ENCODE results near the gene ZNF222. TPM values are rescaled to one million over a fixed set of nuclear protein-coding genes. Genes with fewer than 3 reads are reported as not detected.

The ZNF222 gene
- polyA plus RNA-seq, 1 donor (not counting 4 experiments of a cell fraction or from before 2014, with no cell fraction given), result 2.7 TPM

DNA sequence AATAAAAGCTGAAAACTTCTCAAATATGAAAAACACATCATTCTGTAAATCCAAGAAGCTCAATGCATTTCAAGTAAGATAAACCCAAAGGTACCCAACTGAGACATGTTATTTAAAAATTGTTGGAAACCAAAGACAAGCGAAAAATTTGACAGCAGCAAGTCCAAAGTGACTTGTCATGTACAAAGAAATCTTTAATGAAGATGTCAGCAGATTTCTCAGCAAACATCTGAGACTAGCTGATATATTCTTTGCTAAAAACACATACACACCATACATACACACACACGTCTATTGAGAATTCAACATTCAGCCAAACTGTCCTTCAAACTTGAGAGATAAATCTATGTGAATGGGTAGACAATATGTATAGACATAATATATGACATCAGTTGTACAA, 5.7 kb upstream of the ZNF222 start:
- Histone ChIP-seq H2AFZ (ENCODE audit: control insufficient read depth, low read length) (no peak overlapping the region), H3K9me1 (ENCODE audit: control insufficient read depth, extremely low read depth, insufficient read depth, low read length) (no peaks in the 10 kb centered on the region), H3K4me3 (ENCODE audit: control insufficient read depth in 2 of 3, extremely low read depth in 1 of 3, insufficient read depth in 2 of 3, low read depth in 1 of 3, low read length in 3 of 3) (no peak overlapping the region), H3K4me1 (ENCODE audit: control insufficient read depth, extremely low read depth, insufficient read depth, low read length) (no peaks in the 10 kb centered on the region), H3K27ac (ENCODE audit: control insufficient read depth, insufficient read depth, low read length) (no peak overlapping the region), H3K79me2 (ENCODE audit: control insufficient read depth, insufficient read depth, low read length) (no peaks in the 10 kb centered on the region), H3K9ac (ENCODE audit: control insufficient read depth, extremely low read depth, insufficient read depth, low read length) (no peak overlapping the region), H3K36me3 (ENCODE audit: control insufficient read depth in 2 of 2, extremely low read depth in 1 of 2, insufficient read depth in 2 of 2, low read length in 2 of 2) (no peaks in the 10 kb centered on the region), H3K27me3 (ENCODE audit: control insufficient read depth, extremely low read depth, insufficient read depth, low read length) (no peaks in the 10 kb centered on the region), H3K9me3 (ENCODE audit: control insufficient read depth, low read depth, low read length) (no peaks in the 10 kb centered on the region), H4K20me1 (ENCODE audit: control insufficient read depth, extremely low read depth, insufficient read depth, low read length) (no peaks in the 10 kb centered on the region), H3K4me2 (ENCODE audit: control insufficient read depth, extremely low read depth, insufficient read depth, low read depth, low read length) (no peak overlapping the region)
- DNase-seq (ENCODE audit: low read depth, low spot score) (no peak), FAIRE-seq (no peak)
- dilution Hi-C loops (cut with MboI; ENCODE audit: extremely low pct_ligation_motif_present, low sequenced_read_pairs), result no loop called here
- no peak for TF ChIP-seq EZH2 (IDR thresholded peaks at IDR 0.05; ENCODE audit: low read length)
- TF ChIP-seq, protein P1, sequence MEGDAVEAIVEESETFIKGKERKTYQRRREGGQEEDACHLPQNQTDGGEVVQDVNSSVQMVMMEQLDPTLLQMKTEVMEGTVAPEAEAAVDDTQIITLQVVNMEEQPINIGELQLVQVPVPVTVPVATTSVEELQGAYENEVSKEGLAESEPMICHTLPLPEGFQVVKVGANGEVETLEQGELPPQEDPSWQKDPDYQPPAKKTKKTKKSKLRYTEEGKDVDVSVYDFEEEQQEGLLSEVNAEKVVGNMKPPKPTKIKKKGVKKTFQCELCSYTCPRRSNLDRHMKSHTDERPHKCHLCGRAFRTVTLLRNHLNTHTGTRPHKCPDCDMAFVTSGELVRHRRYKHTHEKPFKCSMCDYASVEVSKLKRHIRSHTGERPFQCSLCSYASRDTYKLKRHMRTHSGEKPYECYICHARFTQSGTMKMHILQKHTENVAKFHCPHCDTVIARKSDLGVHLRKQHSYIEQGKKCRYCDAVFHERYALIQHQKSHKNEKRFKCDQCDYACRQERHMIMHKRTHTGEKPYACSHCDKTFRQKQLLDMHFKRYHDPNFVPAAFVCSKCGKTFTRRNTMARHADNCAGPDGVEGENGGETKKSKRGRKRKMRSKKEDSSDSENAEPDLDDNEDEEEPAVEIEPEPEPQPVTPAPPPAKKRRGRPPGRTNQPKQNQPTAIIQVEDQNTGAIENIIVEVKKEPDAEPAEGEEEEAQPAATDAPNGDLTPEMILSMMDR (optimal IDR thresholded peaks at IDR 0.05 in 1 of 3, IDR thresholded peaks at IDR 0.05 in 1 of 3, conservative IDR thresholded peaks at IDR 0.05 in 1 of 3; ENCODE audit: extremely low read depth in 1 of 3, insufficient read depth in 2 of 3, low read length in 3 of 3), result no peak

DNA sequence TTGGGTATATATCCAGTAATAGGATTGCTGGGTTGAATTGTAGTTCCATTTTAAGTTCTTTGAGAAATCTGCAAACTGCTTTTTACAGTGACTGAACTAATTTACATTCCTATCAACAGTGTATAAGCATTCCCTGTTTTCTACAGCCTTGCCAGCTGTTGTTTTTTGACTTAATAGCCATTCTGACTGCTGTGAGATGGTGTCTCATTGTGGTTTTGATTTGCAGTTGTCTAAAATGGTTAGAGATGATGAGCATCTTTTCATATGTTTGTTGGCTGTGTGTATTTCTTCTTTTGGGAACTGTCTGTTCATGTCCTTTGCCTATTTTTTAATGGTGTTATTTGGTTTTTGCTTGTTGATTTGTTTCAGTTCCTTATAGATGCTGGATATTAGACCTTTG, 4.0 kb upstream of the ZNF222 start:
- no peaks in the 10 kb centered on the region for H4K20me1 ChIP-seq (ENCODE audit: control insufficient read depth, extremely low read depth, insufficient read depth, low read length)

More for the DNA sequence above, 4.0 kb upstream of the ZNF222 start:
- TF ChIP-seq EZH2 (IDR thresholded peaks at IDR 0.05; ENCODE audit: low read length), result no peak
- TF ChIP-seq, protein P1 (optimal IDR thresholded peaks at IDR 0.05 in 1 of 3, IDR thresholded peaks at IDR 0.05 in 1 of 3, conservative IDR thresholded peaks at IDR 0.05 in 1 of 3; ENCODE audit: extremely low read depth in 1 of 3, insufficient read depth in 2 of 3, low read length in 3 of 3), result no peak
- H3K9me3 ChIP-seq (ENCODE audit: control insufficient read depth, low read depth, low read length), result no peaks in the 10 kb centered on the region
- no peaks in the 10 kb centered on the region for H3K27me3 ChIP-seq (ENCODE audit: control insufficient read depth, extremely low read depth, insufficient read depth, low read length)
- H3K9ac ChIP-seq (ENCODE audit: control insufficient read depth, extremely low read depth, insufficient read depth, low read length), result no peak overlapping the region
- FAIRE-seq (no peak), DNase-seq (ENCODE audit: low read depth, low spot score) (no peak)
- no peaks in the 10 kb centered on the region for H3K79me2 ChIP-seq (ENCODE audit: control insufficient read depth, insufficient read depth, low read length)
- H3K4me3 ChIP-seq (ENCODE audit: control insufficient read depth in 2 of 3, extremely low read depth in 1 of 3, insufficient read depth in 2 of 3, low read depth in 1 of 3, low read length in 3 of 3), result no peak overlapping the region
- dilution Hi-C loops (cut with MboI; ENCODE audit: extremely low pct_ligation_motif_present, low sequenced_read_pairs), result no loop called here
- H3K27ac ChIP-seq (ENCODE audit: control insufficient read depth, insufficient read depth, low read length), result no peak overlapping the region
- H2AFZ ChIP-seq (ENCODE audit: control insufficient read depth, low read length), result no peak overlapping the region
- peaks cover 2% of the 10 kb centered on the region for H3K9me1 ChIP-seq (ENCODE audit: control insufficient read depth, extremely low read depth, insufficient read depth, low read length)
- H3K4me2 ChIP-seq (ENCODE audit: control insufficient read depth, extremely low read depth, insufficient read depth, low read depth, low read length), result no peak overlapping the region
- peaks cover 9% of the 10 kb centered on the region for H3K4me1 ChIP-seq (ENCODE audit: control insufficient read depth, extremely low read depth, insufficient read depth, low read length)
- no peaks in the 10 kb centered on the region for H3K36me3 ChIP-seq (ENCODE audit: control insufficient read depth in 2 of 2, extremely low read depth in 1 of 2, insufficient read depth in 2 of 2, low read length in 2 of 2)

Measured in keratinocyte (primary cell).